Muscle layer of colon (tissue), 2 donors: ENCODE data around the gene BTBD19.
"Not testable (repeated sequence)": the region's sequence is repeated elsewhere in the genome, so short reads cannot be mapped to it uniquely, and the experiment has no call there.

Experiments
- H3K27ac ChIP-seq: one replicate; pipeline ENCODE4 v1.7.0; 2013; ENCODE audit warnings: low read depth, mild to moderate bottlenecking, low read length, moderate library complexity
- H3K27me3 ChIP-seq, 2 donors: one replicate each; pipeline ENCODE4 v1.7.0; 2013; ENCODE audit warnings: low read length in 2 of 2, mild to moderate bottlenecking in 2 of 2; ENCODE audit not compliant: insufficient read depth in 2 of 2, control insufficient read depth in 1 of 2
- H3K36me3 ChIP-seq: one replicate; pipeline ENCODE4 v1.7.0; 2013; ENCODE audit warnings: mild to moderate bottlenecking, low read length; ENCODE audit not compliant: insufficient read depth
- H3K4me1 ChIP-seq: one replicate; pipeline ENCODE4 v1.7.0; 2013; ENCODE audit warnings: mild to moderate bottlenecking, low read length; ENCODE audit not compliant: insufficient read depth
- H3K4me3 ChIP-seq, 2 donors: one replicate each; pipeline ENCODE4 v1.7.0; 2013; ENCODE audit warnings: low read length in 2 of 2, low read depth in 1 of 2, mild to moderate bottlenecking in 1 of 2, moderate library complexity in 1 of 2
- H3K9ac ChIP-seq: one replicate; pipeline ENCODE4 v1.7.0; 2013; ENCODE audit warnings: low read length
- H3K9me3 ChIP-seq: one replicate; pipeline ENCODE4 v1.7.0; 2013; ENCODE audit warnings: mild to moderate bottlenecking, low read length
- donor health status: abdominal sarcoma.
- donor health status: Adenocarcinoma of cecum.

BTBD19 gene

DNA sequence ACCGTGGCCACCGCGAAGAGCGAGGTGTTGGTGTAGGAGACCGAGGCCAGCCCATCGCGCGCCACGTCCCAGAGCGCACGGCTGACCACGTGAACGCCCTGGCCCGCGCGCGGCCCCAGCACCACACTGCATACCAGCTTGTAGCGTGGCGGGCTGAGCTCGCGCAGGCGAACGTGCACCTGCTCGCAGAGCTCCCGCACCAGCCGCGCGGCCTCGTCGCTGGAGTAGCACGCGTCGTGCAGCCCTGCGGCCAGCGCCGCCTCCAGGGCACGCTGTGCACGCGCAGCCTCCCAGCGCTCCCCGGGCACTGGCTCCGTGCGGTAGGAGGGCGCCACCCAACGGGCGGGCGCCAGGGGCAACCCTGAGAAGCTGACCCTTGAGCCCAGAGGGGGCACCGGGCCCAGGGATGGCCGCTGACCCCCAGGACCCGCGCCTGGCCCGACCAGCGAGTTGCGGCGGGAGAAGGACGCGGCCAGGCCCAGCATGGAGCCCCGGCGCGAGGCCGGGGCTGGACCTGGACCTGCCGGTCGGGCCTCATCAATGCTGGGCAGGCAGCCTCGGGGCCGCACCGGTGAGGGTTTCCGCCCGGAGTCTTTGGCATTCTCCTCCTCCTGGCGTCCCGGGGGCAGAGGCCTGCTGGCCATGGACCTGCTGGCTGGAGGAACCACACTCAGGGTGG is 2.2 kb upstream of the BTBD19 start:
- peaks cover 22% of the 10 kb centered on the region for H3K36me3 ChIP-seq
- peaks cover 59% of the 10 kb centered on the region for H3K4me1 ChIP-seq

DNA sequence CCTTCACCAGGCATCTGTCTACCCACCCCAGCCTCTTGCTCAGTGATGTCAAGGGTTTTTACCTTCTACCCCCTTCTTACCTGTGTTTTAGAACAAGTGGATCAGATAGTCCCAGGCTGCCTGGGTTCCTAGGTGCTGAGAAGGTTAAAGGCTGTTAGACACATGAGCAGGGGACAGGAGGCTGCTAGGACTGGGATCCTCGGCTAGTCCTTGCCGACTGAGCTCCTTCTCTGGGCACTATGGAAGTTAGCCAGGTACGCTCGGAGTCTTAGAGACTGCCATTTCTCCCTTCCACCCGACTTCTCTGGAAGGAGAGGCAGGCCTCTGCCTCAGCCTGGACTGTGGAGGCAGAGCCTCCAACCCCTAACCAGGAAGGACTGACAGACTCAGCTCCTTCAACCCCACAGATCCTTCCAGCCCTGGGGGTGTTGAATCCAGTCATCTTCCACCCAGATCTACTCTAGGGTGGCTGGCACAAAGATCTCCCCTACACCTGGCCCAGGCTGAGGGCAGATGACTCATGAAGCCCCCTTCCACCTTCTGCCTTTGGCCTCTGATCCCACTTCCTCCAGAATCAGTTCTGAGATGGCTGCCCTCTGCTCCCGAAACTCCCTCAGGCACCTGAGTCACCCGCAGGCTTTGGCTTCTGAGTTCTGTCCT is 1.5 kb upstream of the BTBD19 start, which contains the start of gene DYNLT4:
TSS of gene DYNLT4 (minus strand) at position 648 of the 660 bp plus-strand sequence. CDS start 683 bp downstream, outside the sequence.
- Histone ChIP-seq H3K27ac (peak within 1 kb of the TSS; percentile 99), H3K9ac (peak within 1 kb of the TSS; percentile 8), H3K9me3 (no peaks in the 10 kb centered on the region), H3K4me3 (peak within 1 kb of the TSS; percentile 22 to 49), H3K36me3 (peaks cover 22% of the 10 kb centered on the region), H3K4me1 (peaks cover 58% of the 10 kb centered on the region), H3K27me3 (no peaks in the 10 kb centered on the region)

More for the DNA sequence above, 2.2 kb upstream of the BTBD19 start:
- Histone ChIP-seq H3K9ac (peak overlapping the region; percentile 8), H3K9me3 (no peaks in the 10 kb centered on the region), H3K27me3 (no peaks in the 10 kb centered on the region), H3K27ac (peak overlapping the region; percentile 99), H3K4me3 (peak overlapping the region in 1 of 2 donors; percentile 49)

DNA sequence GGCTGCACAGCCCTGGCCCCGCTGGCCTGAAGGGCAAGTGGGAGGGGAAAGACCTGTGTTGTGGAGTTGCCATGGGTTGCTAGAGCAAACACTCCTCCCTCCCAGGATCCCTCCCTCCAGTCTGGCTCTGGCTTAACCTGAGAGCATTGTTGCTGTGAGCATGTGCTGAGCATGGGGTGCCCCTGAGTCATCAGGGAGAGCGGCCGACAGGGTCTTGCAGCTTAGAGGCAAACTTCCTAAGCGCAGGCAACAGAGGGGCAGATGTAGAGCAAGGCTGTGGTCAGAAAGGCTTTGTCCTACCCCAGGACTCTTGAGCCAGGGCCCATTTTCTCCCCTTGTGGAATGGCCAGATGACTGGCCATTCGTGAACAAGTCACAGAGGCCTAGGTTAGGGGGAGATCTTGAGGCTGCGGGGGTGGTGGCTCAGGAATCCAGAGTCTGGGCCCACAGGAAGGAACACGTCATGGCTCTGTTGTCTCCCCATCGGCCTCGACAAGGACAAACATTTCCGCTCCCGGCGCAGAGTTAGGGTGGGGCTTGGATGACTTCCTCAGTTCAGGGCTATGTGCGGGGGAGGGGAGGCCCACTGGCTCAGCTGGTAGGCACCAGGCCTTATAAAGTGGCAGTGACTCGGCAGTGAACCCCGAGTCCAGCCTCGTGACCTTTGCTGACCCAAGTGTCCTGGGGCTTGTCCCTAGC is 810 bp upstream of the BTBD19 start:
- peaks cover 51% of the 10 kb centered on the region for H3K4me1 ChIP-seq
- no peaks in the 10 kb centered on the region for H3K27me3 ChIP-seq
- H3K36me3 ChIP-seq: peaks cover 22% of the 10 kb centered on the region
- no peaks in the 10 kb centered on the region for H3K9me3 ChIP-seq
- peak overlapping the region; percentile 99 for H3K27ac ChIP-seq
- peak overlapping the region; percentile 22 to 49 for H3K4me3 ChIP-seq
- peak overlapping the region; percentile 8 for H3K9ac ChIP-seq

DNA sequence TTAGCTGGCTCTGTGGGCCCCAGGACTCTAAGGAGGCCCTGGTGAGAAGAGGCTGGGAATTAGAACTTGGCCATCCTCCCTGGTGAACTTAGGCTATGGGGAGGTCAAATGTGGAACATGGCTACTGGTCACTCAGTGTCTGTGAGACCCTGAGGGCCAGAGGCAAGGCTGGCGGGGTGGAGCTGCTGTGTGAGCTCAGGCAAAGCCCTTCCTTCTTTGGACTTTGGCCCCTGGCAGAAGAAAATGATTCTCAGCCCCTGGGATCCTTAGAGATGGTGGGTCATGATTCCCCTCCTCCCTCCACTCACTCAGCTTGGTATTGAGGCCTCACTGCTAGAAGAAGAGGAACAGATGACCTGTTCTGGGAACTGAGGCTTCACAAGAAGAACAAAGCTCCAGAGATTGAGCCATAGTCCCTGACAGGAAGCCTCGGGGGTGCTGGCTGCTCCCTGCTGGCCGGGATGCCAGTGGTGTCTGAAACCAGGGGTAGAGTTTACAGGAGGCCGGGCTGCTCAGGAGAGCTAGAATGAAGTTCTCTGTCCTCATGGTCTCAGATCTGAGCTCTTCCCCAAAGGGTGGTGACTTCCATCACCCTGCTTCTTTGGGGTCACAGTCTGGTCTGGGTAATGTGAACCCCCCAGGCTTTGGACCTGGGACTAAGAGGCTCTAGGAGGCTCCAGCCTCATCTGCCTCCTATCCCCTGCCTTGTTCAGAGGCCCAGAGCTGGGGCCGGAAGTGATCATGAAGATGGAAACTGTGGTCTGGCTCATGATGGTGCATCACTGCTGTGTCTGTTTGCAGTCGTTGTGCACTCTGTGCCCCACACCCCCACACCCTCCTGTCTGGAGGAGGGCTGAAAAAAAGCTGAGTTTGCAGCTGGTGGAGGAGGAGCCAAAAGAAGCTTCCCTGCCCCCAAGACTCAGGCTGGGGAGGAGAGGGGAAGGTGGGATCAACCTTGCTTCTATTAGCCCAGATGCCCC is 905 bp downstream of the BTBD19 start:
- Histone ChIP-seq H3K27ac (peak overlapping the region; percentile 99), H3K9ac (peak overlapping the region; percentile 18), H3K4me3 (peak overlapping the region in 1 of 2 donors; percentile 46), H3K4me1 (peaks cover 47% of the 10 kb centered on the region), H3K36me3 (peaks cover 9% of the 10 kb centered on the region), H3K9me3 (no peaks in the 10 kb centered on the region), H3K27me3 (no peaks in the 10 kb centered on the region)

DNA sequence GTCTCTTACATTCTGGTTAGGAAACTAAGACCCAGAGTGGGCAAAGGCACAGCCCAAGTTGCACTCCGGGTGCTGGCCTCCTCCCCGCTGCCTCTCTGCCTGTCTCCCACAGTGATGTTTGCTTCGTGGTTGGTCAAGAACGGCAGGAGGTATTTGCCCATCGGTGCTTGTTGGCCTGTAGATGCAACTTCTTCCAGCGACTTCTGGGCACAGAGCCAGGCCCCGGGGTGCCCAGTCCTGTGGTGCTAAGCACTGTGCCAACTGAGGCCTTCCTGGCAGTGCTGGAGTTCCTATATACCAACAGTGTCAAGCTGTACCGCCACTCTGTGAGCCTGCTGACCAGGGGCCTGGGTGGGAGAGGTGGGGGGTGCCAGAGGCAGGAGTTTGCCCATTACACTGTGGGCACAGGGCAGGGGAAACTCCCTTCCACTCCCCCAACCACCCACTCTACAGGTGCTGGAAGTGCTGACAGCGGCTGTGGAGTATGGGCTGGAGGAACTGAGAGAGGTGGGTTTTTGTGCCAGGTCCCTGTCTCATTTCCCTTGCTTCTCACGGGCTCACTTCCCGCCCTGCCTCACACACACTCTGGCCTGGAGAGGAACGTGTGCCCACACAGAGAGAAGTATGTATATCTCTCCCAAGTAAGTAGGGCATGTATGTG is 1.9 kb downstream of the BTBD19 start:
- Histone ChIP-seq H3K4me3 (peak overlapping the region in 1 of 2 donors; percentile 46), H3K9ac (peak overlapping the region; percentile 14), H3K27me3 (no peaks in the 10 kb centered on the region), H3K36me3 (peaks cover 6% of the 10 kb centered on the region), H3K9me3 (no peaks in the 10 kb centered on the region), H3K4me1 (peaks cover 47% of the 10 kb centered on the region), H3K27ac (peak overlapping the region; percentile 99)

DNA sequence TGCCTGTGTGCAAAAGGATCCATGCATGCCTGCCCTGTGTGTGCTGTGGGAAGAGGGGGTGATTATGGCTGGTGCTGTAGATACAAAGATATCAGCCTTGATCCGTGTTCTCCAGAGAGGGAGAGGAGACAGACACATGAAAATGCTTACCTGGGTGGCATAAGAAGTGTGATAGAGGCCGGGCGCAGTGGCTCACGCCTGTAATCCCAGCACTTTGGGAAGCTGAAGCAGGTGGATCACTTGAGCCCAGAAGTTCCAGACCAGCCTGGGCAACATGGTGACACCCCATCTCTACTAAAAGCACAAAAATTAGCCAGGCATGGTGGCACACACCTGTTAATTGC is 2.4 kb downstream of the BTBD19 start:
- not testable (repeated sequence) for H3K27ac ChIP-seq, H3K9ac ChIP-seq
- peaks cover 47% of the 10 kb centered on the region for H3K4me1 ChIP-seq

DNA sequence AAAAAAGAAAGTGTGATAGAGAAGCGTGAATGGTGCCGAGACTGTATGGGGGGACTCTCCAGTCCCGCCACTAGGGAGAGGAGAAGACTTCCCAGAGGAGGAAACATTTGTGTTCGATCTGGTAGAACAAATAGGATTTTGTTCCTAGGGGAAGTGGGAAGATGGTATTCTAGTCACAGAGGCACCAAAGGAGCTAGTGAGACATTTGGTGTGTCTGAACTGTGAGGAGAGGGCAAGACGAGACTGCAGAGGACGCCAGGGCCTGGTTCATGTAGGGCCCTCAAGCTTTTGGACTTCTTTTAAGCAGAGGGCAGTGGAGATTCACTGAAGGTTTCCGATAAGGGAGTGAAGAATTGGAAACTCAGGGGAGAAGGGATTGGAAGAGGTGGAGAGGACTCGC is 2.9 kb downstream of the BTBD19 start:
- H3K4me1 ChIP-seq: peaks cover 47% of the 10 kb centered on the region

More for the DNA sequence above, 2.4 kb downstream of the BTBD19 start:
- H3K36me3 ChIP-seq, H3K9me3 ChIP-seq, H3K4me3 ChIP-seq, H3K27me3 ChIP-seq: not testable (repeated sequence)

DNA sequence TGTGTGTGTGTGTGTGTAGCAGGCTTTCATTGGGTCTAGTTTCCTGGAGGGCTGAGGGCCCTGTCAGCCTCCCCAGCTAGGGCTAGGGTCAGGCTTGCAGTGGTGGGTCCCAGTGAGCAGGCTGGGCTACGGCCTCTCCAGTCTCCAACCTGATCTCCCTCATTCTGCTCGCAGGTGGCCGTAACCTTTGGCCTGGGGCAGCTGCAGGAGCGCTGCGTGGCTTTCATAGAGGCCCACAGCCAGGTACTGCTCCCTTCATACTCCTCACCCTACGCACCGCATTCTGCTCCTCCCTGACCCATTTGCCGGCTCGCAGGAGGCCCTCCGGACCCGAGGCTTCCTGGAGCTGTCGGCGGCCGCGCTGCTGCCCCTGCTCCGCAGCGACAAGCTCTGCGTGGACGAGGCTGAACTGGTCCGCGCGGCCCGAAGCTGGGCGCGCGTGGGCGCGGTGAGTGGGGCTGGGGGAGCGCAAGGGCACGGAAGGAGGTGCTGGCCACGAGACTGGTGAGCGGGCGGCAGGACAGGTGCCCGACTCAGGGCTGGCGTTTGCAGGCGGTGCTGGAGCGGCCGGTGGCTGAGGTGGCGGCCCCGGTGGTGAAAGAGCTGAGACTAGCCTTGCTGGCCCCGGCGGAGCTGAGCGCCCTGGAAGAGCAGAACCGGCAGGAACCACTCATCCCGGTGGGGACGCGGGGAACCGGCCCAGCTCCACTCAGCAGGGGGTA is 4.7 kb downstream of the BTBD19 start:
- H3K4me1 ChIP-seq: peaks cover 30% of the 10 kb centered on the region

More for the DNA sequence above, 2.9 kb downstream of the BTBD19 start:
- Histone ChIP-seq H3K36me3 (no peaks in the 10 kb centered on the region), H3K9me3 (no peaks in the 10 kb centered on the region), H3K4me3 (no peak overlapping the region), H3K27ac (no peak overlapping the region), H3K27me3 (no peaks in the 10 kb centered on the region), H3K9ac (no peak overlapping the region)

DNA sequence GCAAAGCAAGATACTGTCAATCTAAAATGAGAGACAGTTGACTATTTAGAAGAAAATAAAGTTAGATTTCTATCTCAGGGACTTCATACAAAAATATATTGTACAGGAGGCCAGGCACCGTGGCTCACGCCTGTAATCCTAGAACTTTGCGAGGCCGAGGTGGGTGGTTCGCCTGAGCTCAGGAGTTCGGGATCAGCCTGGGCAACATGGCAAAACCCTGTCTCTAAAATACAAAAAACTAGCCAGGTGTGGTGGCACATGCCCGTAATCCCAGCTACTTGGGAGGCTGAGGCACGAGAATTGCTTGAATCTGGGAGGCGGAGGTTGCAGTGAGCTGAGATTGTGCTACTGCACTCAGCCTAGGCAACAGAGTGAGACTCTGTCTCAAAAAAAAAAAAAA is 7.6 kb downstream of the BTBD19 start:
- H3K4me1 ChIP-seq, H3K27ac ChIP-seq, H3K4me3 ChIP-seq, H3K36me3 ChIP-seq, H3K9me3 ChIP-seq, H3K9ac ChIP-seq, H3K27me3 ChIP-seq: not testable (repeated sequence)

More for the DNA sequence above, 4.7 kb downstream of the BTBD19 start:
- Histone ChIP-seq H3K9ac (peak overlapping the region; percentile 27), H3K9me3 (no peaks in the 10 kb centered on the region), H3K36me3 (no peaks in the 10 kb centered on the region), H3K27me3 (no peaks in the 10 kb centered on the region), H3K4me3 (peak overlapping the region; percentile 46 to 63), H3K27ac (peak overlapping the region; percentile 92)

DNA sequence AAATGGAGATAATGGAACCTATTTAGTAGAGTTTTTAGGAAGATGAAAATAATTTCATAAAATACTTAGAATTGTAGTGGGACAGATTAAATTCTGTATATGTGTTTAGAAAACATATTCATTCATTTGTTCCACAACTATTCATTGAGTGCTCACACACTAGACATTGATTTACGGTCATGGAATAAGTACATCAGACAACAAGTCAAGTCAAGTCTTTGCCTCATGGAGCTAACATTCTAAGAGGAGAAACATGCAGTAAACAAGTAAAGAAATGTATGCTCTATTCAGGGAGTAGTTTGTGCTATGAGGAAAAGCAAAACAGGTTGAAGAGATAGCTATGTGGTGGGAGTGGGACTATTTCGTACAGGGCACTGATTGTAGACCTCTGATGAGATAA is 9.0 kb downstream of the BTBD19 start:
- Histone ChIP-seq H3K27me3 (no peaks in the 10 kb centered on the region), H3K9ac (no peak overlapping the region), H3K27ac (no peak overlapping the region), H3K36me3 (no peaks in the 10 kb centered on the region), H3K9me3 (no peaks in the 10 kb centered on the region), H3K4me1 (peaks cover 15% of the 10 kb centered on the region), H3K4me3 (no peak overlapping the region)
